GM19023 (cell line): ENCODE data around the gene ZBED5.

Experiments used
- ATAC-seq: cut with Tn5 transposase; IDR thresholded peaks from one replicate; pipeline ENCODE4 v1.9.1; 2021; ENCODE audit warnings: mild to moderate bottlenecking, moderate library complexity; ENCODE audit not compliant: unreplicated experiment

Gene ZBED5

DNA sequence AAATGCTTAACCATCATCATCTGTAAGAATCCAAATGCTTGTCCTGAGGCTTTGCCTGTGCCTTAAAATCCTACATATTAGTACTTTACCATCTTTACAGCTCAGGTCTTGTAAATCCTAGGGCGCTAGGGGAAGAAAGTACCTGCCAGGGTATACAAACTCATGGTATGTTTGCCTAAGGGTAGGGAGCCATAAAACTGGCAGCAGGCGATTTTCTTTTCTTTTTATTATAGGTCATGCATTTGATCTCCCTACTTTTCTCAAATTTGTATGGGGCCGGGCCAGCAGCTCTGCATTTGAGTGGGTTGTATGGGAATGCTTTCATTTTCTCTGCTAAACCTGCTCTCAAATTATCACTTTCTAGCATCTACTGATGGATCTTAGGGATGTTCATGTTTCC, 24.0 kb upstream of the ZBED5 start:
- ATAC-seq: no peak

DNA sequence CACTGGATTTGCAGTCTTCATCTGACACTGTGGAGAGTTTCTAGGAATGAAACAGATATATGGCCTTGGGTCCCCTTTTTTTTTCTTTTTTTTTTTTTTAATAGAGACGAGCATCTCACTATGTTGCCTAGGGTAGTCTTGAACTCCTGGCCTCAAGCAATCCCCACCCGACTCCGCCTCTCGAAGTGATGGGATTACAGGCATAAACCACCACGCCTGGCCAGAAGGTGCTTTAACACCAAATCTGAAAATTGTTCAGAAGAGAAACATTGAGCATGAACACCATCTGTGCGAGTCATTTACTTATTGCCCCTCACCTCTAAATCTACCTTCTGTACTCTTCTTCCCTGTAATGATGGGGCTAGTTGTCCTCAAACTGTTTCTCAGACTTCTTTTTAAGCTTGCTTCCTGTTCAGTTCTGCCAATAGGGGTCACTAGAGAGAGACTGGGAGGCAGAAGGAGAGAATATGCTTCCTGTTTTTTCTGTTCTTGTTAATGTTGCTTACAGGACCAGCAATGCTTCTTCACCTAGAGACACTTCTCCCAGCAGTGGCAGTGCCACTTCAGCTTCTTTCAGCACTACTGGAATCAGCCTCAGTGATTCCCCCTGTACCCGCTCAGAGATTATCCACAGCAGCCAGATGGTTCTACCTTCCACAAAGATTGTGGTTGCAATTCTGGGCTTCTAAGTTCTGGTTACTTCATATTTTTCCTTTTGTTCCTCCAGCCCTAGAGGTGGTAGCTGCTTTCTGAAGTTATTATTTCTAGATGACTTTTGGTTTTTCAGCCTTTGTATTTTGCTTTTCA, 20.8 kb upstream of the ZBED5 start:
- no peak for ATAC-seq

DNA sequence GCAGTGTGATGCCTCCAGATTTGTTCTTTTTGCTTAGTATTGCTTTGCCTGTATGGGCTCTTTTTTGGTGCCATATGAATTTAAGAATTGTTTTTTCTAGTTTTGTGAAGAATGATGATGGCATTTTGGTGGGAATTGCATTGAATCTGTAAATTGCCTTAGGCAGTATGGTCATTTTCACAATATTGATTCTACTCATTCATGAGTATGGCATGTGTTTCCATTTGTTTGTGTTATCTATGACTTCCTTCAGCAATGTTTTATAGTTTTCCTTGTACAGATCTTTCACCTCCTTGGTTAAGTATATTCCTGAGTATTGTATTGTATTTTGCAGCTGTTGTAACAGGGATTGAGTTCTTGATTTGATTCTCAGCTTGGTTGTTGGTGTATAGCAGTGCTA, 18.3 kb upstream of the ZBED5 start:
- no peak for ATAC-seq

DNA sequence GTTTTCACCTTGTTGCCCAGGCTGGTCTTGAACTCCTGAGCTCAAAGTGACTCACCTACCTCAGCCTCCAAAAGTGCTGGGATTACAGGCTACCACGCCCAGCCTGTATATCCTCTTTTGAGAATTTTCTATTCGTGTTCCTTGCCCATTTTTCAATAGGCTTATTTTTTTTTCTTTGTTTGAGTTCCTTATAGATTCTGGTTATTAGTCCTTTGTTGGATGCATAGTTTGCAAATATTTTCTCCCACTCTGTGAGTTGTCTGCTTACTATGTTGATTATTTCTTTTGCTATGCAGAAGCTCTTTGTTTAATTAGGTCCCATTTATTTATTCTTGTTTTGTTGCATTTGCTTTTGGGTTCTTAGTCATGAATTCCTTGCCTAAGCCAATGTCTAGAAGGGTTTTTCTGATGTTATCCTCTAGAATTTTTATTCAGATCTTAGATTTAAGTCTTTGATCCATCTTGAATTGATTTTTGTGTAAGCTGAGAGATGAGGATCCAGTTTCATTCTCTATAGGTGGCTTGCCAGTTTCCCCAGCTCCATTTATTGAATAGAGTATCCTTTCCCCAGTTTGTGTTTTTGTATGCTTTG, 17.7 kb upstream of the ZBED5 start:
- no peak for ATAC-seq

DNA sequence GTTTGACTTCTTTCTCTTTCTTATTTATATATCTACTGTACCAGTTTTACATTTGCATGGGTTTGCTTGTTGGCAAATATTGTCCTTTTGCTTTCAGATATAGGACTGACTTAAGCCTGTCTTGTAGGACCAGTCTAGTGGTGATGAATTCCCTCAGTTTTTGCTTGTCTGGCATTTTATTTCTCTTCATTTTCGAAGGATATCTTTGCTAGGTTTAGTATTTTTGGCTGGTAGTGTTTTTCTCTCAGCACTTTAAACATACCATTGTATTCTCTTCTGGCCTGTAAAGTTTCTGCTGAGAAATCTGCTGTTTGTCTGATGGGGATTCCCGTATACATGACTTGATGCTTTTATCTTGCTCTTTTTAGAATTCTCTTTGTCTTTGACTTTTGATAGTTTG, 14.2 kb upstream of the ZBED5 start:
- ATAC-seq: no peak

DNA sequence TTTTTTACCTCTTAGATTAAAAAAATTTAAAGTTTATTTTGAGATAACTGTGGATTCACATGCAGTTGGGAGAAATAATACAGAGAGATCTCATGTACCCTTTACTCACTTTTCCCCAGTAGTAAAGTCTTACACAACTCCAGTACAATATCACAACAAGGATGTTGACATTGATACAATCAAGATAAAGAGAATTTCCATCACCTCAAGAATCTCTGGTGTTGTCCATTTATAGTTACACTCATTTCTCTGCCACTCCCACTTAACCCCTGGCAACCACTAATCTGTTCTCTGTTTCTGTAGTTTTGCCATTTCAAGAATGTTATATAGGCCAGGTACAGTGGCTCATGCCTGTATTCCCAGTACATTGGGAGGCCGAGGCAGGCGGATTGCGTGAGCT, 10.5 kb upstream of the ZBED5 start:
- no peak for ATAC-seq

DNA sequence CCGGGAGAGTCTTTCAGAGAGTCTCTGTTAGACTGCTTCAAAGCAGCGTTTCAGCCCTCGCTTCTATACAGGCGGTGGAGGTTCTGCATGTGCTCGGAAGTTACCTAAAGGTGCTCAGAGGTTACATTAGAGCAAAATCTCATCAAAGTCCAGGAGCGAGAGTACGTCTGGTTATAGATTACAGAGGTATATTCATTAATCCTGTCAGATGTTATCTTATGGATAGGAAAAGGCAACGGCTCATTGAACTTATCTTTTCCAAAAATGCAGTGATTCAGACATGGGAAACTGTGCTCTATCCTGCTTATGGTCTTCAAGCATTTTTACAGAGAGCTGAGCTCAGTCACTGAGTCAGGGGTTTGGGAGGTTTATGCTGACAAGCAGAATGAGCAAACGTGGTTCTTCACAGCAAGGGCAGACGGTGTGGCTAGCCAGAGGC, 9.1 kb upstream of the ZBED5 start:
- no peak for ATAC-seq

DNA sequence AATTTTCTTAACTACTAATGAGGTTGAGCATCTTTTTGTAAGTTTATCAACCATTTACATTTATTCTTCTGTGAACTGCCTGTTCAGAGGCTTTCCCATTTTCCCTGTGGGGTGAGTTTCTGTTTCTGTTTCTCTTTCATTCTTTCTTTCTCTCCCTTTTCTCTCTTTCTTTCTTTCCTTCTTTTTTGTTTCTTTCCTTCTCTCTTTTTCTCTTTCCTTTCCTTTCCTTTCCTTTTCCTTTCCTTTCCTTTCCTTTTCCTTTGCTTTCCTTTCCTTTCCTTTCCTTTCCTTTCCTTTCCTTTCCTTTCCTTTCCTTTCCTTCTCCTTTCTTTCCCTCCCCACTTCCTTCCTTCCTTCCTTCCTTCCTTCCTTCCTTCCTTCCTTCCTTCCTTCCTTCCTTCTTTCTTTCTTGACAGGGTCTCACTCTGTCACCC, 8.0 kb upstream of the ZBED5 start:
- ATAC-seq: no peak

DNA sequence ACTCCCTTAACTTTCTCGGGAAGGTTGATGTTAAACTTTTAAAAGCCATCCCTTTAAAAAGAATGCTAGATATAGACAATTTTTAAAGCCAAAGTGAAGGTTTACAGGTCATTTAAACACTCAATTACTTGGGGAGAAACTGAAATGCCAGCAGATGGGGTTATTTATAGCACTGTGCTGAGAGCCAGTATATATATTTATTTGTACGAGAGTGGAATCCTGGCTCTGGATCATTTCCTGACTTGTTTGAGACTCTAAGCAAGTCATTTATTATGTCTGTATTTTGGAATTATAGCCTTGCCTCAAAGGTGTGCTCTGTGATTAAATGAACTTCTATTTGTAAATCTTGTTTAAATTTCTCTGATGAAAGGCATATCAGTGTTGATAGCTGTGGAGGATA, 6.8 kb upstream of the ZBED5 start:
- ATAC-seq: no peak

DNA sequence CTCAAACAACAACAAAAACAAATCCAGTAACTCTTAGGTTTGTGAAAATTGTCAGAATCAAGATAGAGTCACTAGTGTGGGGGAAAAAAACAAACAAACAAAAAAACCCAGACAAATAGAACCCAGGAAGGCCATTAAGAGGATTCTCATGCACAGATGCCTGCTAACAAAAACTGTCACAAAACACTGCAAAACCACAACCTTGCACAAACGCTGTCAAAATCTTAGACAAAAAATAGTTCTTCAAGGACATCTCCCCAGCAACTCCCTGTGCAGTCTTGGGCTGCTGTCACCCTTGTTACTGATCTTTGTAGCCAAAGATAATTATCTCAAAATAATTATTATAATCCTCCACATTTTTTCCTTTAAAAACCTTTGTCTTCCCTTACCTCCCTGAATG, 4.6 kb upstream of the ZBED5 start:
- no peak for ATAC-seq

DNA sequence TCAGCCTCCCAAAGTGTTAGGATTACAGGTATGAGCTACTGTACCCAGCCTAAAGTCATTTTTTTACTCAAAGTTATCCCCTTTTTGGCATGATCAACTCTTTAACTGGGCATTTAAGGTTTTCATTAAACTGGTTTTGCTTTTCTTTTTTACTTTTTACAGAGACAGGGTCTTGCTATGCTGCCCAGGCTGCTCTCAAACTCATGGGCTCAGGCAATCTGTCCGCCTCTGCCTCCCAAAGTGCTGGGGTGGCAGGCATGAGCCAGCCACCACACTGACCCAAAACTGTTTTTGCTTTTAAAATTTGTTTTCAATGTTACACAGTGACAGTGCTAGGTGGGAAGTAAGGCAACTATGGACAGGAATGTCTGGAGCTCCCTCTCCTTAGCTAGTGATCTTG, 3.9 kb upstream of the ZBED5 start:
- no peak for ATAC-seq

DNA sequence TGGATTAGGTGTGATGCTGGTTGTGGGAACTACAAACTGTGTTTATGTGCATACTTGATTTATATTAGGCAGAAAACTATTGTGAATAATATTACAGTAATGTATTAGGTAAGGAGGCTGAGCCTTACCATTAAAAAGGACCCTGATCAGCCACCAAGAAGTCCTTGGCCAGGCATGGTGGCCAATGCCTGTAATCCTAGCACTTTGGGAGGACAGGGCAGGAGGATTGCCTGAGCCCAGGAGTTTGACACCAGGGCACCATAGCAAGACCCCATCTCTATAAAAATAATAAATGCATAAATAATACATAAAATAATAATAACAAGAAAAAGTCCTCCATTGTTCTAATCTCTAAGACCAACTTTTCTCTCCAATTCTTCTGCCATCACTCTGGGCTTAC, 3.2 kb upstream of the ZBED5 start:
- no peak for ATAC-seq

DNA sequence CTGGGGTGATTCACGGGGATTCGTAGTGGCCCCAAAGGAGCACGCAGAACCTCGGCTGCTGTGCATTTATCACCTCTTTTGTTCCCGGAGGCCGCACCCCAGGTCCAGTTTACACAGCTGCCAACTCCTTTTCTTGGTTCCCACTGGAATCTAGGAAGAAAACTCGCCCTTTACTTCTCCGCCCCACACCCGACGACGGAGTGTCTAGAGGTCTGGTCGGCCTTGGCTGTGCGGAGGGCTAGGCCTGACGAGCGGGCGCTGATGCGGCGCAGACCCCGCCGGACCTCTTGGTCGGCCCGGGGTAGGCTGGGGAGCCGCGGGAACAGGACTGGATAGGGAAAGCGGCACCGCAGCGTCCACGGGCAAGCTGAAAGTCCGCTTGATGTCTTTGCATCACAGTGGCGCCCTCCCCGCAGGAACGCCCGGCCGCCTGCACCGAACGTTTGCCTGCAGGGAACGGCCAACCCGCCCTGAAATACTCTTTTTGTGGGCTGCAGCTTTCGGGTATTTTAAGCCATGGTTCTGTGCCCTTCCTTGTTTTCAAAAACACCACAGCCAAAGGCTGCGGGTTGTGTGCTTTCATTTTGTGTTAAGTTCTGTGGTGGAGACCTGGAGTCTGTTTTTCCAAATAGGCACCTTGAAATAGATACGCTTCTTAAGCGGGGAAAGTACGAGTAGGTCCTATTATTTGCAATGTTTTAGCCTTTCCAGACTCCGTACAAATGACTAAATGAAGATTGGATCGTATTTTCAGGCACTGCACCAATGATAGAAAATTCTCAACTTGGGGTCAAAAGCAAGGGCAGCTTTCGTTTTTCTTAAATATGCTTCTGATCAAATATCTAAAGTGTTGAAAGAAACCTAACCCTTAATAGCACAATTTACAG, 829 bp upstream of the ZBED5 start:
- ATAC-seq: peak; percentile 17

DNA sequence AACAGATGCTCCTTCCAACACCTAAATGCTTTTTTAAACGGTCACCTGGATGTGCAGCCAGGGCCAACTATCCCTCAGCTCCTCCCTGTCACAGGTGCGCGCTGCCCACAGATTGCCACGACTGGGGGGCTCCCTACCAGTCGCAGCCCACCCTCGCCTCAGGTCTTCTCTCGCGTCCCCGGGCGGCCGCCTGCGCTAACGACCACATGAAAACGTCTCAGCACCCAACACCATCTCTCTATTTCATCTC, 469 bp downstream of the ZBED5 start:
- ATAC-seq: peak; percentile 14

DNA sequence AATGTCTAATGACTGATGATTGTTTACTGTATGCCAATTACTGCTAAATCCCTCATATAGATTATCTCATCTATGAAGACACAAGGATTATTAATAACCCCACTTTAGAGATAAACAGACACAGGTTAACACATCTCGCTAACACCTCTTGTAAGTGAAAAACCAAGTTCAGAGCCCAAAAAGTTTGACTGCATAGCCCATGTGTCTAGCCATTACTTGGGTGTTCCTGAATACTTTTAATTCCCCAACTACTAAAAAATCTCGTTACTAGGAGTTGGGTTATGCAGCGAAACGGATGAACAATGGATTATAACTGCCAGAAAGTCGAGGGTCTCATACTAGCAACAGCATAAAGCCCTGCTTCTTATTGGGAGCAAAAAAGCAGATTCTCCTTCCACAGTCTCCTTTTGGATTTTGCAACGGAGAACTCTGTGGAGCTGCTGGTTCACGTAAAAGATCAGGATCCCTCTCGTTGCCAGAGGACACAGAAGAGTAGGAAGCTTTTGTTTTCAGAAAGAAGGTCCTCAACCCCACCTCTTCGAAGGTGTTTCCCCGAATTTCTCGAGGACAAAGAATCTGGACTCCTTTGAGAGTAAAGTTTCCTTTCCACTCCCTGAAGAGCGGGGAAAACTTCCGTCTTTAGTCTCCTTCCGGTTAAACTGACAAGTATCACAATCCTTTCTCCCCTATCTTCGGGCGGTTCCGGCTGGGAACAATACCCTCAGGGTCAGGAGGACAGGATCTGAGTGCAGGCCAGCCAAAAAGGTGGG, 979 bp downstream of the ZBED5 start:
- peak; percentile 2 for ATAC-seq

DNA sequence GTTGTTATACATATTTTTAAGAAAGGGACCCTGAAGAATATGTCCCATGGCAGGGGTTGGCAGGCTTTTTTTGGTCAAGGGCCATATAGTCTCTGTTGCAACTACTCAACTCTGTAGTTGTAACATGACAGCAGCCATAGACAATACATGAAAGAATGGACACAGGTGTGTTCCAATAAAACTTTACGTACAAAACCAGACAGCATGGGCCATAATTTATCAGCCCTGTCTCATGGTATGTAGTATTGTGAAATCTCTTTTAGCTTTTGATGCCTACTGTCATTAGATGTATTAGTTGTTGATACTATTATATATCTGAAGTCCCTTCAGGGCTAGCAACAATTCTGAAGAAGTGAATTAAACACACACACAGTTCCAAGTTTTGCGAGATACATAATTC, 2.6 kb downstream of the ZBED5 start:
- no peak for ATAC-seq

DNA sequence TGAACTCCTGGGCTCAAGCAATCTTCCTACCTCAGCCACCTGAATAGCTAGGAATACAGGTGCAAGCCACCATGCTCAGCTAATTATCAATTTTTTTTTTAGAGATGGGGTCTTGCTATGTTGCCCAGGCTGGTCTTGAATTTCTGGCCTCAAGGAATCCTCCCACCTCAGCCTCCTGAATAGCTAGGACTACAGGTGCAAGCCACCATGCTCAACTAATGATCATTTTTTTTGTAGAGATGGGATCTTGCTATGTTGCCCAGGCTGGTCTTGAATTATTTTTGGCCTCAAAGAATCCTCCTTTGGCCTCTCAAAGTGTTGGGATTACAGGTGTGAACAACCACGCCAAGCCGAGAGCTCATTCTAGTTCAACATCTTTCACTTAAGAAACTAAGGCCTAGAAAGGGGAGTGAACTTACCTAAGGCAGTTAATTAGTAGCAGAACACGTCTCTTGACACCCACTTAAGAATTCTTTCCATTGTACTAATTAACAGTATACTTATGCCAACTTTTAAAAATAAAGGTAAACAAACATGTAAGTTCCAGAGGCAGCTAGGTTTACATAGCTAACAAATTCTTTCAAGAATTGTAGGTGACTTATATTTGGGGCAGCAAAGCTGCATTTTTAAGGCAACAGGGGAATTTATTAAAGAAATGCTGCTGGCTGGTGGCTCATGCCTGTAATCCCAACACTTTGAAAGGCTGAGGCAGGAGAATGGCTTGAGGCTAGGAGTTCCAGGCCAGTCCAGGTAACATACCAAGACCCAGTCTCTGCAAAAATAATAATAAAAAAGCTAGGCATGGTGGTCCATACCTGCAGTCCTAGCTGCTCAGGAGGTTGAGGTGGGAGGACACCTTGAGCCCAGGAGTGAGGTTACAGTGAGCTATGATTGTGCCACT, 9.6 kb downstream of the ZBED5 start:
- ATAC-seq: no peak

DNA sequence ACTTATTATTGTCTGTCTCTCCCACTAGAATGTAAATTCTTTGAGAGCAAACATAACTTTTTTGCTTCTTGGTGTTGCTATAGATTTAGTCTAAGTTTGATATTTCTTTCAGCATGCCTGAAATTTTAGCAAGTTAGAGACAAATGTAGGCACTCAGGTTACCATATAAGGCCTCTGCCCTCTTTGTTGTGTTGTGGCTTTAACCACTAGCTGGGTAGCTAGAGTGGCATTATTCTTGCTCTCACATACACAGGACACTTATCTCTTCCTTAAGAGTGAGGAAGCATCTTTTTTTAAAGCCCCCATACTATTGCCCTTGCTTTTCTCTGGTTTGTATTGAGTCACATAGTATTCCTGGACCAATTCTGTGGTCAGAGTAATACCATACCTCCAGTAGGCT, 11.2 kb downstream of the ZBED5 start:
- no peak for ATAC-seq

DNA sequence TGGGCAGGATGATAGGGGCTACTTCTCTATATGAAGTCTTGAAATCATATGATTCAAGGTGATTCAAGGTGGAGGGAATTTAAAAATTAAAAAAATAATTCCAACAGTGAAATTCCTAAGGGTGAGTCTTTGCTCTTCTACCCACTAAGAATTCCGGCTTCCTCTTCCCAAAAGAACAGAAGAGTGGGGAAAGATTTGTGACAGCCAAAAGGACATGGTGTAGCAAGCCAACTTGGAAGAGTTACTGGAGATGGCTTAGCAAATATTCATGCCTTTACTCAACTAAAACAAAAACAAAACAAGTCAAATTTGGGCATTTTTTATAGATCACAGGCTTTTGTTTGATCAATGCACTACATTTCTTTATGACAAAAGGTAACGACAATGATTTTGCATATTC, 12.3 kb downstream of the ZBED5 start:
- no peak for ATAC-seq

DNA sequence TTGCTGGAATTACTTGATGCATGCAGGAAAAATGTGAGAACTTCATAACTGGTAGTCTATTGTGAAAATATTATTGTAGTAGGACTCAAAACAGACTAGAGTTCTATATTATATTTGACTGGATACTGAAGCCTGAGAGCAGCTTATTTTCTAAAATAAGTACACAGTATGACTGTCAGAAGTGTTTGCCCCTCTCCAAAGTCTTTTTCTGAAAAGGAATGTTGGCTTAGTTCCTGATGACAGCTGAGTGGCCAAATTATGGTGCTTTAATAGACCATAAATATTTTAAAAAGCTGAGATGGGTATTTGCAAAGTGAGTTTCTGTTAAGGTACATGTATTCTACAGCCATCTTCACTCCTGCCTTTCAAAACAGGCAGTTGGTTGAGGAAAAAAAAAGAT, 13.1 kb downstream of the ZBED5 start:
- ATAC-seq: no peak
